ENCODE measurements around the gene MRPL53.
"Not testable (repeated sequence)": the region's sequence is repeated elsewhere in the genome, so short reads cannot be mapped to it uniquely, and the experiment has no call there.

The MRPL53 gene

GRCh38 chr2:74502147-74502719, 29.8 kb upstream of the MRPL53 start:
- DNase-seq = no peak

GRCh38 chr2:74501335-74502071, 29.0 kb upstream of the MRPL53 start:
- DNase-seq = no peak

GRCh38 chr2:74500578-74500946, 28.1 kb upstream of the MRPL53 start:
- no peak for DNase-seq

- DNase-seq = no peak
These were observed 27.6 kb upstream of the MRPL53 start for GRCh38 chr2:74499940-74500577.

GRCh38 chr2:74499267-74499939, 26.9 kb upstream of the MRPL53 start, which contains the start of gene LBX2:
Gene LBX2 (minus strand): TSS chr2:74499603. CDS start chr2:74499537, 66 bp downstream.
- peak; percentile 49 for DNase-seq

- no peak for DNase-seq
These were observed 26.2 kb upstream of the MRPL53 start for GRCh38 chr2:74498500-74499266.

GRCh38 chr2:74497777-74498499, 25.5 kb upstream of the MRPL53 start:
- DNase-seq = peak; percentile 37

GRCh38 chr2:74496997-74497776, 24.7 kb upstream of the MRPL53 start:
- no peak for DNase-seq

- no peak for DNase-seq
These were observed 23.0 kb upstream of the MRPL53 start for GRCh38 chr2:74495440-74495839.

- DNase-seq = no peak
These were observed 21.1 kb upstream of the MRPL53 start for GRCh38 chr2:74493546-74493945.

GRCh38 chr2:74491648-74492544, 19.4 kb upstream of the MRPL53 start:
- DNase-seq = no peak

- DNase-seq = no peak
These were observed 17.4 kb upstream of the MRPL53 start for GRCh38 chr2:74489906-74490305.

GRCh38 chr2:74488643-74489481, 16.4 kb upstream of the MRPL53 start:
- no peak for DNase-seq

- DNase-seq = no peak
These were observed 13.7 kb upstream of the MRPL53 start for GRCh38 chr2:74486141-74486540.

- not testable (repeated sequence) for DNase-seq
These were observed 11.2 kb upstream of the MRPL53 start for GRCh38 chr2:74483675-74484164.

- peak; percentile 92 for DNase-seq
These were observed 10.6 kb upstream of the MRPL53 start, which contains the start of the genes CCDC142 and TTC31 for GRCh38 chr2:74482801-74483674. Gene CCDC142 (minus strand): TSS chr2:74482998. CDS start chr2:74482837, 161 bp downstream. Gene TTC31 (plus strand): TSS chr2:74483081. CDS start chr2:74483096, 15 bp downstream.

- peak; percentile 54 for DNase-seq
These were observed 9.7 kb upstream of the MRPL53 start for GRCh38 chr2:74481961-74482800.
